CD4-positive, CD25-positive, alpha-beta regulatory T cell (primary cell): Measurements from ENCODE around the gene NUDCD3. TPM values are rescaled to one million over a fixed set of nuclear protein-coding genes. Genes with fewer than 3 reads are reported as not detected.

ENCODE experiments used
- ATAC-seq, 2 donors: fragments of 150-1000 bp; cut with Tn5 transposase; one replicate each; pipeline ENCODE4 v1.10.0; 2021; ENCODE audit warnings: low read depth in 2 of 2, moderate number of reproducible peaks in 2 of 2, moderate library complexity in 1 of 2
- DNase-seq, 3 donors: peaks; one replicate each; pipeline versions ENCODE4 v3.0.0 to v3.0.0-alpha.2; 2012 to 2022; ENCODE audit warnings: mixed read lengths in 1 of 3
- H3K27ac ChIP-seq: one replicate; pipeline ENCODE4 v1.7.0; 2013; ENCODE audit warnings: mild to moderate bottlenecking, low read length; ENCODE audit not compliant: insufficient read depth, poor library complexity, severe bottlenecking
- H3K27me3 ChIP-seq: one replicate; pipeline ENCODE4 v1.7.0; 2013; ENCODE audit warnings: low read length; ENCODE audit not compliant: control insufficient read depth, insufficient read depth
- H3K36me3 ChIP-seq: one replicate; pipeline ENCODE4 v1.7.0; 2013; ENCODE audit warnings: mild to moderate bottlenecking, low read length, moderate library complexity; ENCODE audit not compliant: control insufficient read depth, insufficient read depth
- H3K4me1 ChIP-seq: 2 replicates; pipeline ENCODE4 v1.7.0; 2013; ENCODE audit warnings: mild to moderate bottlenecking, low read length; ENCODE audit not compliant: insufficient read depth, control insufficient read depth, poor library complexity, severe bottlenecking
- H3K4me3 ChIP-seq: one replicate; pipeline ENCODE4 v1.7.0; 2013; ENCODE audit warnings: low read depth, mild to moderate bottlenecking, low read length, moderate library complexity
- H3K9me3 ChIP-seq, 2 experiments: 1 replicate in 1 of 2; 2 replicates in 1 of 2; pipeline ENCODE4 v1.7.0; 2013; ENCODE audit warnings: low read length in 2 of 2, mild to moderate bottlenecking in 1 of 2, moderate library complexity in 1 of 2; ENCODE audit not compliant: control insufficient read depth in 2 of 2
- H3K27ac Mint-ChIP-seq, 3 donors: one replicate each; pipeline ENCODE4 v1.8.0; 2020 to 2022; ENCODE audit warnings: mild to moderate bottlenecking in 3 of 3, mixed read lengths in 3 of 3, moderate library complexity in 2 of 3
- H3K27me3 Mint-ChIP-seq: one replicate; pipeline ENCODE4 v1.8.0; 2022; ENCODE audit warnings: mild to moderate bottlenecking, mixed read lengths
- H3K36me3 Mint-ChIP-seq: one replicate; pipeline ENCODE4 v1.8.0; 2020; ENCODE audit warnings: mixed read lengths
- H3K4me1 Mint-ChIP-seq, 4 donors: one replicate each; pipeline ENCODE4 v1.8.0; 2020 to 2022; ENCODE audit warnings: mixed read lengths in 4 of 4, mild to moderate bottlenecking in 1 of 4
- H3K4me3 Mint-ChIP-seq, 4 donors: one replicate each; pipeline ENCODE4 v1.8.0; 2020 to 2022; ENCODE audit warnings: mild to moderate bottlenecking in 4 of 4, mixed read lengths in 4 of 4, moderate library complexity in 3 of 4
- H3K9me3 Mint-ChIP-seq, 7 donors: one replicate each; pipeline ENCODE4 v1.8.0; 2020 to 2022; ENCODE audit warnings: mixed read lengths in 7 of 7, mild to moderate bottlenecking in 3 of 7, moderate library complexity in 2 of 7
- polyA plus RNA-seq, 4 donors: library from polyadenylated mRNA; unstranded; fragments of 300-500 nt; fragmentation: Illumina TruSeq; gene quantifications; one replicate each; pipeline ENCODE4 v1.2.3, GENCODE V29; 2021
- total RNA-seq: library from RNA; stranded (reverse); gene quantifications from one replicate; pipeline ENCODE4 v1.2.3, GENCODE V29; 2022

NUDCD3 gene
- total and polyA plus RNA-seq, 5 donors from 2014 or later, result 55.6 to 85.6 (median 70.1) TPM

DNA sequence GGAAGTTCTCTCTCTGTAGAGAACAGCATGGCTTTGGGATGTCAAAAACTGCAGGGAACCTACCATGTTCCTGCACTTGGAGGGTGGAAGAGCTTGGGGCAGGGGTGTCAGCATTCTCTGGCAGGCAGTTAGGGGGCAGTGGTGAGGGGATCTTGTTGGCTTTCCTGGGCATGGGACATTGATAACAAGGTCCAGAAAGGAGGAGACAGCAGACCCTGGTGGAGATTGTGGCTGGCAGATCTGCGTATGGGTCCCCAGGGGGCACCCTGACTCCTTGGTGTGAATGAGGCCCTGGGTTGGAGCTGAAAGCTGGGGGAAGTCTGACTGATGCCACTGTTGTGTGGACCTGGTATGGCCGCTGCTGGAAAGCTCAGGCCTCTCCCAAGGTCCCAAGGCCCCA, 142.2 kb downstream of the NUDCD3 start:
- peak in 1 of 3 donors; percentile 19 for DNase-seq
- peak overlapping the region in 1 of 3 donors; percentile 23 for H3K27ac Mint-ChIP-seq

DNA sequence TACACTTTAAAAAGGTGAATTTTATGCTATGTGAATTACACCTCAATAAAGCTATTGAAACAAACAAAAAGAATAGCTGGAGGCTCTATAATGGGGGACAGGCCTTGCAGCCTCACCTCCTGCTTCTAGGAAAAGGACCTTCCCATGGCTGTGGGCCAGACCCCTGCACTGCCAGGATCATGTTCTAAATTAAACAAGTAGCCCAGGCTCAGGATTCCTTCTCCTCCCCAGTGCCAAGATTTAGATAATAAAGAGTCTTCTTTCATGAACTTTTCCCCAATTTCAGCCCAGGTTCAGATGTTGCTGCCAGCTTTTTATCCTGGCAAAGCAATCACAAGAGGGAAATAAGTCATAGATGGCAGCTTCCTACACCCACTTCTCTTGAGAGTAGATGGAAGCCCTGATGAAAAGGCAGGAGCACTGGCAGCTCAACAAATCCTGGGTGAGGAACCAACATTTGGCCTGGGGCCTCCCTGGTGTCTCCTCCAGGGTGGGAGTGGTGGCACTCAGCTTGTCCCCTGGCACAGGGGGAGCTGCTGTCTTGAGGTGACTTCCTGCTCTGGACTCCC, 142.8 kb downstream of the NUDCD3 start:
- Histone ChIP-seq H3K36me3 (no peaks in the 10 kb centered on the region), H3K27me3 (peaks cover 7% of the 10 kb centered on the region), H3K4me3 (no peak overlapping the region), H3K4me1 (no peaks in the 10 kb centered on the region), H3K27ac (no peak overlapping the region), H3K9me3 (peaks cover 0 to 3% of the 10 kb centered on the region in 2 experiments)
- Mint-ChIP-seq H3K4me3 (no peak overlapping the region), H3K9me3 (peaks cover 0 to 20% (median 3%) of the 10 kb centered on the region in 7 donors), H3K27ac (no peak overlapping the region), H3K27me3 (peaks cover 44% of the 10 kb centered on the region), H3K36me3 (no peaks in the 10 kb centered on the region), H3K4me1 (no peaks in the 10 kb centered on the region)
- ATAC-seq (no peak), DNase-seq (no peak)

More for the DNA sequence above, 142.2 kb downstream of the NUDCD3 start:
- Mint-ChIP-seq H3K4me1 (no peaks in the 10 kb centered on the region), H3K36me3 (no peaks in the 10 kb centered on the region), H3K9me3 (peaks cover 0 to 20% (median 3%) of the 10 kb centered on the region in 7 donors), H3K27me3 (peaks cover 44% of the 10 kb centered on the region), H3K4me3 (no peak overlapping the region)
- H3K4me1 ChIP-seq, result no peaks in the 10 kb centered on the region
- ATAC-seq, result peak in 1 of 2 donors; percentile 22
- peaks cover 4% of the 10 kb centered on the region for H3K27me3 ChIP-seq
- H3K4me3 ChIP-seq, result no peak overlapping the region
- H3K9me3 ChIP-seq, result peaks cover 0 to 3% of the 10 kb centered on the region in 2 experiments
- H3K27ac ChIP-seq, result no peak overlapping the region
- H3K36me3 ChIP-seq, result no peaks in the 10 kb centered on the region

DNA sequence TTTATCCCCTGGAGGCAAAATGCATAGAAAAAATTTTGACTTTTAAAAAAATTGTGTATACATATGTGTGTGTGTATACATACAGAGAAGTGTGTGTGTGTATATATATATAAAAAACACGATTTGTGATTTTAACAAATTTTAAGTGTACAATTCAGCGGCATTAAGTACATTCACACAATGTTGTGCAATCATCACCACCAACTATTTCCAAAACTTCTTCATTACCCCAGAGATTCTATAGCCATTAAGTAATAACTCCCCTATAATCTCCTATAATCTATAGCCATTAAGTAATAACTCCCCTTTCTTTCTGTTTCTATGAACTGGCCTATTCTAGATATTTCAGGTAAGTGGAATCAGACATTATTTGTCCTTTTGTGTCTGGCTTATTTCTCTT, 144.4 kb downstream of the NUDCD3 start:
- ATAC-seq, result no peak
- Histone ChIP-seq H3K27ac (no peak overlapping the region), H3K9me3 (peaks cover 0 to 3% of the 10 kb centered on the region in 2 experiments), H3K36me3 (no peaks in the 10 kb centered on the region), H3K4me3 (no peak overlapping the region), H3K4me1 (no peaks in the 10 kb centered on the region), H3K27me3 (peaks cover 9% of the 10 kb centered on the region)
- Mint-ChIP-seq H3K9me3 (peaks cover 0 to 14% (median 3%) of the 10 kb centered on the region in 7 donors), H3K27me3 (peaks cover 35% of the 10 kb centered on the region), H3K4me3 (no peak overlapping the region), H3K27ac (no peak overlapping the region), H3K4me1 (no peaks in the 10 kb centered on the region), H3K36me3 (no peaks in the 10 kb centered on the region)
- no peak for DNase-seq

DNA sequence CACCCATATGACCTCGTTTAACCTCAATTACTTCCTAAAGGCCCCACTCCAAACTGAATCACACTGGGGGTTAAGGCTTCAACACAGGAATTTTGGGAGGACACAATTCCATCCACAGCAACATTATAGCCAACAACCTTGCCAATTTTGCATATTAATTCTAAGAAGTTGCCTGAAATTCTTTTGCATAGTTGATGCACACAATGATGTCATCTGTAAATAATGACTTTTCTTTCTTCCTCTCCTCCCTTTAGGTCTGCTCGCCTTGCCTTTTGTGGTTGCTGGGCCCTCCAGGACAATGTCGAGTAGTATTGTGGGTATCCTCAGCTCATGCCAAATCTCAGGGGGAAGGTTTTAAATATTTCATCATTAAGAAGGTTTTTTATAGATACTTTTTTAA, 149.1 kb downstream of the NUDCD3 start:
- no peaks in the 10 kb centered on the region for H3K36me3 ChIP-seq
- Mint-ChIP-seq H3K4me1 (peaks cover 0 to 6% (median 1%) of the 10 kb centered on the region in 4 donors), H3K9me3 (peaks cover 0 to 17% (median 8%) of the 10 kb centered on the region in 7 donors), H3K36me3 (no peaks in the 10 kb centered on the region), H3K27ac (no peak overlapping the region), H3K27me3 (peaks cover 22% of the 10 kb centered on the region), H3K4me3 (no peak overlapping the region)
- no peak overlapping the region for H3K4me3 ChIP-seq
- H3K4me1 ChIP-seq, result no peaks in the 10 kb centered on the region
- H3K27me3 ChIP-seq, result peaks cover 10% of the 10 kb centered on the region
- ATAC-seq, result no peak
- H3K9me3 ChIP-seq, result peaks cover 0 to 8% of the 10 kb centered on the region in 2 experiments
- DNase-seq, result no peak
- H3K27ac ChIP-seq, result no peak overlapping the region

DNA sequence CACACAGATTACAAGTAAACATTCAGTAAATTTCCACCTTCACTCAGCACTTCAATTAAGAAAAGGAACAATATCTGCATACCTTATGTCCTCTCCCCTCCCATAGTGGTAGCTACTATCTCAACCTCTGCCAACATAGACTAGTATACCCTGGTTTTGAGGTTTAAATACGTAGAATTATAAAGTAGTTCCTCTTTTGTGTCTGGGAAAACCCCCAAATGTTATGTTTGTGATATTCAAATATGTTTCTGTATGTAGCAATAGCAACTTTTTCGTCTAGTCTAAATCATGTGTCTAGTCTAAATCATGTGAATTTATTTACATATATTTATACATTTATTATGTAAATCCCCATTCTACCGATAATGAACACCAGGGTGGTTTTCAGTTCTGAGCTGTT, 151.9 kb downstream of the NUDCD3 start:
- H3K27ac ChIP-seq, result no peak overlapping the region
- ATAC-seq (peak in 1 of 2 donors; percentile 25), DNase-seq (no peak)
- Mint-ChIP-seq H3K4me1 (peaks cover 0 to 6% (median 1%) of the 10 kb centered on the region in 4 donors), H3K27me3 (peaks cover 5% of the 10 kb centered on the region), H3K36me3 (no peaks in the 10 kb centered on the region), H3K27ac (no peak overlapping the region), H3K4me3 (no peak overlapping the region), H3K9me3 (peaks cover 0 to 26% (median 7%) of the 10 kb centered on the region in 7 donors)
- no peaks in the 10 kb centered on the region for H3K36me3 ChIP-seq
- H3K4me3 ChIP-seq, result no peak overlapping the region
- no peaks in the 10 kb centered on the region for H3K4me1 ChIP-seq
- peaks cover 6% of the 10 kb centered on the region for H3K27me3 ChIP-seq
- H3K9me3 ChIP-seq, result peaks cover 0 to 8% of the 10 kb centered on the region in 2 experiments

DNA sequence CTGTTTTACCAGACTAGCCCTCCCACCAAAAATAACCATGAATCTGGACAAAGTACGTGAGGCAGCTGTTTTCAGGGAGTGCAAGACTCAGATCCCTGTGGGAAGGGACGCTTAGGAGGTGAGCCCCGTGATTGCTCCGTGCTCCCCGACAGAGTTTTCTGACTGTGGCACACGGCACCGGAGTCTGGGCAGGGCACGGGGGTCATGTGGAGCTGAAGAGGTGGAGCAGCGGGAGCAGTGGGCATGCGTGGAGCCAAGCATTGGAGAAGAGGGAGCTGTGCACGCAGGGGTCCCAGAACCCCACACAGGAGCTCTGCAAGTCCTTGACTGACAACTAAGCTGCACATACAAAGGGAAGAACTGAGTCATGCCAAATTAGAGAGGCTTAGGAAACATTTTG, 154.0 kb downstream of the NUDCD3 start:
- H3K9me3 ChIP-seq, result peaks cover 0 to 8% of the 10 kb centered on the region in 2 experiments
- ATAC-seq, result no peak
- no peak overlapping the region for H3K27ac Mint-ChIP-seq
- DNase-seq, result no peak
- H3K27ac ChIP-seq, result no peak overlapping the region
- no peak overlapping the region for H3K4me3 ChIP-seq
- H3K27me3 ChIP-seq, result peaks cover 4% of the 10 kb centered on the region
- peaks cover 0 to 9% (median 1%) of the 10 kb centered on the region in 4 donors for H3K4me1 Mint-ChIP-seq
- H3K36me3 ChIP-seq, result no peaks in the 10 kb centered on the region
- no peaks in the 10 kb centered on the region for H3K4me1 ChIP-seq
- peaks cover 0 to 26% (median 7%) of the 10 kb centered on the region in 7 donors for H3K9me3 Mint-ChIP-seq
- no peak overlapping the region for H3K4me3 Mint-ChIP-seq
- H3K36me3 Mint-ChIP-seq, result no peaks in the 10 kb centered on the region
- peaks cover 8% of the 10 kb centered on the region for H3K27me3 Mint-ChIP-seq

DNA sequence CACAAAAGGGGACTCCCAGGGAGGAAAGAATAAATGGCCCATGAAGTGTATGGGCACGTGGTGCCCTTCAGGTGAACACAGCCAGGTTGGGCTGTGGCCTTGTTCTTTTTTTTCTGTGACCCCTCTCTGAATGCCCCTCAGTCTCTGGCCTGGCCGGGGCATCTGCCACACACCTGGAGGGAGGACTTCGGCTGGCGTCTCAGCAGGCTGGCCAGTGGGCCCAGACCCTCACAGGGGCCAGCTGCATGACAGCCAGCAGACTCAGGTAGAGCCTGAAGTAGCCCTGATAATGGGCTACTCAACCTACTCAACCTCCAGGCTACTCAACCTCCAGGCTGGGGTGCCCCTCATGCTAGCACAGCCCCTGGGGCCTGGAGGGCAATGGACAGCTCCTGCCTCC, 155.3 kb downstream of the NUDCD3 start:
- Histone ChIP-seq H3K9me3 (peaks cover 0 to 8% of the 10 kb centered on the region in 2 experiments), H3K27me3 (peaks cover 2% of the 10 kb centered on the region), H3K27ac (no peak overlapping the region), H3K36me3 (no peaks in the 10 kb centered on the region), H3K4me3 (no peak overlapping the region), H3K4me1 (no peaks in the 10 kb centered on the region)
- DNase-seq (no peak), ATAC-seq (no peak)
- Mint-ChIP-seq H3K36me3 (no peaks in the 10 kb centered on the region), H3K27ac (no peak overlapping the region), H3K9me3 (peaks cover 0 to 26% (median 7%) of the 10 kb centered on the region in 7 donors), H3K4me1 (peaks cover 0 to 10% (median 1%) of the 10 kb centered on the region in 4 donors), H3K4me3 (no peak overlapping the region), H3K27me3 (peaks cover 18% of the 10 kb centered on the region)

DNA sequence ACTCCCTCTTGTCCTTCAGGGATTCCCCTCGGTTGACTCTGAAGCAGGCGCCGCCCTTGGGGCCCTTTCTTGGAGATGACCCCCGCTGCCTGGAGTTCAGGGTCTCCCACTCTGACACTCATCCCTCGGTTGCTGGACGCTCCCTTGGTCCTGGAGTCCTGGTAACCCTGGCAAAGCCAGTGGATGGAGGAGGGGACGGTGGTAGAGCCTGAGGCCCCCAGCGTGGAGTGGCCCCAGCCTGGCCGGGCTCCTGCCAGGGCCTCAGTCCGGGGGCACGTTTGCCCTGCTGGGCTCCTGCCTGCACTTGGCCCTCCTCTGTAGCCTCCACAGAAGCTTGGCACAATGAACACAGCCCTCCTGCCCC, 155.7 kb downstream of the NUDCD3 start:
- H3K9me3 ChIP-seq, result peaks cover 0 to 8% of the 10 kb centered on the region in 2 experiments
- Mint-ChIP-seq H3K36me3 (no peaks in the 10 kb centered on the region), H3K4me3 (no peak overlapping the region), H3K9me3 (peaks cover 0 to 26% (median 7%) of the 10 kb centered on the region in 7 donors), H3K27ac (no peak overlapping the region), H3K27me3 (peaks cover 21% of the 10 kb centered on the region), H3K4me1 (peaks cover 0 to 10% (median 1%) of the 10 kb centered on the region in 4 donors)
- no peak overlapping the region for H3K4me3 ChIP-seq
- no peaks in the 10 kb centered on the region for H3K4me1 ChIP-seq
- DNase-seq (no peak), ATAC-seq (no peak)
- peaks cover 2% of the 10 kb centered on the region for H3K27me3 ChIP-seq
- no peak overlapping the region for H3K27ac ChIP-seq
- H3K36me3 ChIP-seq, result no peaks in the 10 kb centered on the region
